Muscle of arm (tissue), 12 donors: Measurements from ENCODE around the gene RANBP3. TPM values are rescaled to one million over a fixed set of nuclear protein-coding genes. Genes with fewer than 3 reads are reported as not detected.

ENCODE experiments used
- DNase-seq: peaks from one replicate; pipeline ENCODE4 v3.0.0-alpha.2; 2013
- polyA plus RNA-seq, 12 donors: library from polyadenylated mRNA; unstranded; fragments of 120-200 nt; gene quantifications; one replicate each; pipeline ENCODE4 v1.2.1, GENCODE V29; 2013; ENCODE audit not compliant: insufficient read length in 12 of 12

RANBP3 gene
- polyA plus RNA-seq, 12 donors, result 36.6 to 89.2 (median 43.6) TPM; not detected in 1

DNA sequence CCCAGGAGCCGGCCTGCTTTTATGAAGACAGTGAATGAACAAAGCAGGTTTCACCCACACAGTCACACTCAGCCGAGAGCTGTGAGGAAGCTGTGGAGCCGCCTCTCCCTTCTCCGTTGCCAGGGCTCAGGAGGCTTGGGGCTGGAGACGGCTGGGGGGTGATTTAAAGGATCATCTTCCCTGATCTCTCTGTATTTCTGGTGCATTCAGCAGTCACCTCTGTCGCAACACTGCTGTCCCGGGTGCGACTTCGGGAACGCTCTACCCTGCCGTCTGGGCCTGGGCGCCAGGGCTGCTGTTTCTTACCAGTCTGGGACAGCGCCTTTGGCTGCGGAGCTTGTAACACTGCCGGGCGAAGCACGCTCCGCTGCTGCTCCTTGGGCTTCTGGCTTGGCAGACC lies 45.8 kb downstream of the RANBP3 start:
- DNase-seq, result no peak

DNA sequence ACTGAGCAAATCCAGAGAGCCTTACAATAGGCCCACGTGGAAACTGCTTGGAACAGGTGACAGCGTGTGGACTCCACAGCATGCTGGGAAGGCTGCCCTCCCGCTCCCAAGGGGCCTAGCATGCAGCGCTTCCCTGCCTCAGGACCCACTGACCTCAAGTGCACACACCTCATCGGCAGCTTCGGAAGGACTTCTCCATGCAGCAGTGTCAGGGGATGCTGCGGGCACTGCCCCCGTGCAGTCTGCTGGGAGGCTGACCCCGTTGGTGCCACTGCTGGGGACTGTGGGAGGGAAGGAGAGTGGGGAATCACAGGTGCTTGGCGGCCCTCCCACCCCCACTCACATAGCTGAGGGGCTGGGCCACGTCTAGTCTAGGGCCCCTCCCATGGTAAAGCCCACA lies 46.7 kb downstream of the RANBP3 start:
- DNase-seq, result no peak

DNA sequence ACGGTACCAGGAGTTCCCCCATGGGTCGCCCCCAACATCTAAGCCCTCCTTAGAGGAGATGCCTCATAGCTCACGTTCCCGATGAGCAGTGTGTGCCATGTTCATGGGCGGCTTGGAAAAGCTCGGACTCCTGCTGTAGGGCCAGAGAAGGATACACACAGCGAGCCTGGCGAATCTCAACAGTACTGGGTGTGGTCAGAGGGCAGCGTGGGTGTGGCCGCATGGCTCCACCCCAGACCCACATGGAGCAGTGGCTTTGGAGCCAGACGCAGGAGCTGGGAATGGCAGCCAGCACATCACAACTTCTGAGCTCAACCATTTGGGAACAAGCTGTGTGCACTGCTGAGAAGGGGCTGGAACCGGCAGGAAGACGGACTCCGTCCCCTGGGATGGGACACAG lies 48.3 kb downstream of the RANBP3 start:
- no peak for DNase-seq

DNA sequence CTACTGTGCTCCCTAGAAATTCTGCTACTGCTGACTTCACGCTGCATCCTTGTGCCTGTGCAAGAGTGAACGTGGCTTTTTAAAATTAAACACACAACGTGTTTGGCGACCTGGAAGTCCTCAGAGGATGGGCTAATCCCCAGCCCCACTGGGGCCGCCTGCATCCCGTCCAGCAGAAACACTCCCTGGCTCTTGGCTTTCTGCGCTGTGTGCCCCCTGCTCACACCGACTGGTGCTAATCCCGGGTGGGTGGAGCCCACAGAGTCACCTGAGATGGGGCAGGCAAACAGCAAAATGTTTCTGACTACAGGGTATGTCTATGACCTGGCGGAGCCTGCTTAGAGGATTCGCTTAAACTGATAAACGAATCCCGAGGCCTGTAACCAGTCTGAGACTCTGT lies 48.8 kb downstream of the RANBP3 start:
- no peak for DNase-seq

DNA sequence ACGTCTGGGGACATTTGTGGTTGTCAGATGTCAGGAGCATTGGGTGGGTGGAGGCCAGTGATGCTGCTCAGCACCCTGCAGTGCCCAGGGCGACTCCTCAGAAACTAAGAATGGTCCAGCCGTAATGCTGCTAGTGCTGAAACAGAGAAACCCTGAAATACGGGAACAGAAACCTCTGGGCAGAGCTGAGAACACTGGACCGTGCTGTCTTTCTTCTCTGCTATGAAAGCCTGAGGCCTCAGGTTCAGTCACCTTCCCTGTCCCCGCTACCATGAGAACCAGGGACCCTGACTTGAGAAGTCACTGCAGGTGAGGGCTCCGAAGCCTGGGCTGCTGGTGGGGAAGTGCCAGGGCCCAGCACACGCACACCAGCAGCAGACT lies 50.5 kb downstream of the RANBP3 start:
- no peak for DNase-seq

DNA sequence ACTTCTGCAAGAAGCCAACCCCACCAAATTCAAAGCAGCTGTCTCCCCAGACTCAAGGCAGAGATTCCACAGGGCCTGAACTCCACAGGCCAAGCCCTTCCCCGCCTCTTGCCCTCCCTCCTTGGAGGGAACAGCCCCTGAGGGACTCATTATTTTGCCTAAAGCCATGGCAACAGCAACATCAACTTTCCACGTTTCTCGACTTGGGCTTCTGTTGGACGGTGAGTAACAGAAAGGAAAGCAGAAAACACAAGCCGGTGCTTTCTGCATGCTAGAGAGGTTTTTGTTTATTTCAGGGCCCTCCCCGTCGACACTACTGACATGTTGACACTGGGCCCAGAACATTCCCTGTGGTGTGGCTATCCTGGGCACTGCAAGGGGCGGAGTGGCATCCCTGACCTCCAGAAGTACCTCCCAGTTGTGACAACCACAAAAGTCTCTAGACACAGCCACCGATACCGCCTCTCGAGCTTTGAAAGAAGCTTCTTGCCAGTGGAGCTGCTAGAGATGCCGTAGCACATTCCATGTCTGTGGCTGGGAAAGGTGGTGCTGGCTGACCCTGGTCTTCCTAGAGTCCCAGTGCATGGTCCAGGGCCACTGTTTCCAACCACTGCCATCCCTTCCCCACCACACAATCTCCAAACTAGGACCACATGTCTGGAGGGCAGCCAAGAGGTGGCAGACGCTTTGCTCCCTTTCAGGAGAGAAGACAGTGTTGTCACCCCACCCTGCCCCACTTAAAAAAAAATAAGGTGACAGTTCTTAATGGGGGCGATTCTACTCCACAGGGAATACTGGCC lies 51.1 kb downstream of the RANBP3 start:
- peak; percentile 88 for DNase-seq

DNA sequence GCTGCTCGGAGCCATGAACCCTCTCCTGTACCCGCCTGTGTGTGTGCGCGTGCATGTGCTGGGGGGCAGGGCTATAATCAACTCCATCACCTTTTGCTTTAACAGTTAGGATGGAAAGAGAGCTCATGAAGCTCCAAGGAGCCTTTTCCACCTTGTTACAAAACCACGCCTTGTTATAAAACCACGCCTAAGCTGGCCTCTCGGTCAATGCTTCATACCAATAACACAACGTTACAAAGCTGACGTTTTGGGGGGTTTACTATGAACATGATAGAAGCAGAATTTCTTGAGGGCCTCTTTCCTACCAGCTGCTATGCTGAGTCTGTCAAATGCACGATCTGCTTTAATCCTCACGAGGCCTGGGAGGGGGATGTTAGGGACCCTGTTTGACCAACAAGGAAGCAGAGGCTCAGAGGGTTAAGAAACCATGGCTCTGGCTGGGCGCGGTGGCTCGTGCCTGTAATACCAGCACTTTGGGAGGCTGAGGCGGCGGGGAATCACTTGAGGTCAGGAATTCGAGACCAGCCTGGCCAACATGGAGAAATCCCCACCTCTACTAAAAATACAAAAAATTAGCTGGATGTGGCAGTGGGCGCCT lies 52.0 kb downstream of the RANBP3 start:
- no peak for DNase-seq

DNA sequence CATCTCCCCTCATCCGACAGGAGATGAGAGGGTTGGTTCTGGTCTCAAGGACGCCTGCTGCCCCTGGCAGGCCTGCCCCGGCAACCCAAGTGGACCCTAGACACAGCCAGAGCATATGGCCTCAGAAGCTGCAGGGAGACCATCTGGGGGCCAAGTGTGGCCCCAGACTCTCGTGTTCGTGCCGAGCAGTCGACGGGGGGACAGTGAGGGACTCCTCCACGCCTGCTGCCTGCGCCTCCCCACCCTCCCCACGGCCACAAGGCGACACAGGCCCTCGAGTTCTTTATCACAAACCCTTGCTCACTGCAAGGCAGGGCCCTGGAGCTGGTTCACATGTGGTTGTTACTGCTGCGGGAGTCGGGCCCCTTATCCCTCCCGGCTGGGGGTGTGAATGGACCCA lies 54.6 kb downstream of the RANBP3 start:
- no peak for DNase-seq

DNA sequence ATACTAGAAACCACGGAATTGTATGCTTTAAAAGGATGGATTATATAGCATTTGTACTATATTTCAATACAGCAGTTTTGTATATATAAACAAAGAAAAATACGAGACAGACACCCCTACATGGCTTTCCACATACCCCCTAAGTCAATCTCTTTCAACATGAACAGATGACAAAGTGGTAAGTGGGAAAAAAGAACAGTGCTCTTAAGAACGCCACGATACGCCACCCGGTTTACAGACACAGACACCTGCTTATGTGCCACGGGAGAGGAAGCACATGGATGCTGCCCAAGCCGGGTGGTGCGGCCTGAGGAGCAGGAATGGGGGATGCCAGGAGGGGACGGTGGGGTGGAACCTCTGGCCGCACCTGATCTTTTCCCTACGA lies 55.8 kb downstream of the RANBP3 start:
- DNase-seq, result no peak

DNA sequence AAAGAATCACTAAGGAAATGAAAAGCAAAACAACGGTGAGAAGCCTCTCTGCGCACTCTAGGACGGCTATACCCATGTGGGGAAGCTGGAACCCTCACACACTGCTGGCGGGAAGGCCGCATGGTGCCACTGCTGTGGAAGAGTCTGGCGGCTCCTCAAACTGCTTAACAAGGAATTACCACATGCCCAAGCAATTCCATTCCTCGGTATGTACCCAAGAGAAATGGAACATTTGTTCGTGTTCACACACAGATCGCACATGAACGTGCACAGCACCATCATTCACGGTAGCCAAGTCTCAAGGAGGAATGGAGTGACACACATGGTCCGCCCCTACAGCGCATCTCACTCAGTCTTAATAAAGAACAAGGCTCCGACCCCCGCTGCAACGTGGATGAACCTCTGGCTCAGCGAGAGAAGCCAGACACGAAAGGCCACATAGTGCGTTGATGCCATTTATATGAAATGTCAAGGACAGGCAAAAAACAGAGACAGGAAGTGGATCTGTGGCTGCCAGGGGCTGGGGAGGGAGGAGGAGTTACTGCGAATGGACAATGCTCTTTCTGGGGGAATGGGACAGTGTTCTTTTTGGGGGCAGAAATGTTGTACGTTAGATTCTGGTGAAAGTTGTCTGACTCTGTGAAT lies 56.3 kb downstream of the RANBP3 start:
- DNase-seq, result no peak

DNA sequence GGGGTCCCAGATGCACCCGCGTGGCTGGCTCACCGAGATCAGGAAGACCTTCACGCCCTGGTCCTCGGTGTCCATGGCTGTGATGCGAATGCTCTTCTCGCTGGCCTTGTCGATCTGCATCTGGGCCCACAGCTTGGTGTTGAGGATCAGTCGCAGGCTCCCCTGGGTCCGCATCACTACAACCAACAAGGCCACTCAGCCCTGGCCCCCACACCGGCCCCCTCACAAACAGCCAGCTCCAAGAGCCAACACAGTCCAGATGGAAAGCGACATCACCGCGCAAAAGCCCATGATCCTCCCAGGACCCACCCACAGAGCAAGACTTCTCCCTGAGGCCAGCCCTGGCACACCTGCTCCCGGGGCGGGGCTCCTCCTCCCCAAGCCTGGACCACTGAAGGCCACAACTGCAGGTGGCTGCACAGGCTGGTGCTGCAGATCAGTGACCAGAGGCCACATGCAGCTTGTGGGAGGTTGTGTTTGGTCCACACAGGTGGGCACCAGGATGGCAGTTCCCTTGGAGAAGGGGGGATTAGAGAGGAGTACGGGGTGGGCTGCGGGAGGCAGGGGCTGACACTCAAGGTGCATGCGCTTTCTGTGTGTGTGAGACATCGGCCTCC lies 59.4 kb downstream of the RANBP3 start:
- DNase-seq, result no peak

DNA sequence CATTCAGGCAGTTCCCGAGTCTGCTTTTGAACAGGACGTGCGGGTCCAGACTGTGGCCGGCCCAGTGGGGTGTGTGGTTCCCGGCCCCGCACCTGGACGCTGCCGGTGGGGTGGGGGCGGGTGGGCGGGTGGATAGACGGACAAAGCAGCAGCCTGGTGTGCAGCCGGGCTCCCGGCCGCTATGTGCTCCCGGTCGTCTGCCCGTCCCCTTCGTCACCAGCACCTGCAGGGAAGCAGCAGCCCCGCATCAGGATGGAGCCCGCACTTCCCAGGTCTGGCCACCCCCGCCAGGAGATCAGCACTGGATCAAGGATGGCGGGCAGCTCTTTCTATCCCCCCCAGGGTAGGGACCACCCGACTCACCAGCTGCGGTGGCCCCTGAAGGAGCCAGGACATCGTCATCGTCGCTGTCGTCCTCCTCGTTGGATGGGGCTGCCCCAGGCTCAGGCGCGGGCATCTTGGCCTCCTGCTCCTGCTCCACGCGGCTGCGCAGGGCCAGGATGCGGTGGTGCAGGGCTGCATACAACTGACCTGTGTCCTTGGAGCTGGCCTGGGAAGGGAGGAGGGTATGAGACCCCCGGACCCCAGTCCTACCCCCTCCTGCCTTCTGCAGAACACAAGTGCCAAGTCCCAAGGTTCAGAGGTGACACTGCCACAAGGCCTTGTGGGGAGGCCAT lies 60.4 kb downstream of the RANBP3 start:
- DNase-seq, result no peak

DNA sequence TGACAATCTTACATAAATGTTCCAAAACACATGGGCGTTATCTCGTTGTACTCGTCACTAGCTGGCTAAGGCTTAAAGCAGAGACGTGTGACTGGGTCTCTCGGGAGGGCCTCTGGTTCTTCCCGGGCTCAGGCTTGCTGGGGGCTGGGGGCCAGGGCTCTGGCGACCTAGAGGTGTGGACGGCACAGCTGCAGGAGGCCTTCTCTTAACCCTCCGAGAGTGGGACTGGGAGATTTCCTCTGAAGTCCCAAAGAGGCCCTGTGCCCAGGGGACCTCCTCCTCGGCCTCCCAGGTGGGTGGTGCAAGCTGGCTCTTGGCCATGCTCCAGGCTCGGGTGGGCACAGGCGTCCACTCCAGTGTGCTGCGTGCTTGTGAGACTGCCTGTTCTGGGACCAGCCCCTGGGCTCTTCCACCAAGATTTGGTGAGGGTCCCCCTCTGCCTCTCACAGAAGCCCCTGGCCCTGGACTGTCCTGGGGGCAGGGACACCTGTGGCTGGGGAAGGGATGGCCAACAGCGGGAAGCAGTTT lies 61.7 kb downstream of the RANBP3 start:
- DNase-seq, result peak; percentile 53

DNA sequence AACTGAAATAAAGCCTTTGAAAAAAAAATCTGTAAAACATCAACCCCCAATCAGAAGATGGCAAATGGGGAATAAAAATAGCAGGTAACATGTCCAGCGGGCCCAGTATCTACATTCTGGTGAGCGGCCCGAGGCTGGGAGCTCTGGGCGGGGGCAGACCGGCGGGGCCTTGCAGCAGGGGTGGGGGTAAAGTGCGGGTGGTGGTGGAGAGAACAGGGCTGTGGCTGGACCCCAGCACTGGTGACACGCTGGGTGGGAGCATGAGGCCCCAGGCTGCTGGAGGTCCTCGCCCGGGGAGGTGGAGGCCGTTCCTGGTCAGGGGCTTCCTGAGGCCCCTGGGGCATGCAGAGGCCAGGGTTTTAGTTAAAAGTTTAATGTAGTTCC lies 62.2 kb downstream of the RANBP3 start:
- DNase-seq, result no peak

DNA sequence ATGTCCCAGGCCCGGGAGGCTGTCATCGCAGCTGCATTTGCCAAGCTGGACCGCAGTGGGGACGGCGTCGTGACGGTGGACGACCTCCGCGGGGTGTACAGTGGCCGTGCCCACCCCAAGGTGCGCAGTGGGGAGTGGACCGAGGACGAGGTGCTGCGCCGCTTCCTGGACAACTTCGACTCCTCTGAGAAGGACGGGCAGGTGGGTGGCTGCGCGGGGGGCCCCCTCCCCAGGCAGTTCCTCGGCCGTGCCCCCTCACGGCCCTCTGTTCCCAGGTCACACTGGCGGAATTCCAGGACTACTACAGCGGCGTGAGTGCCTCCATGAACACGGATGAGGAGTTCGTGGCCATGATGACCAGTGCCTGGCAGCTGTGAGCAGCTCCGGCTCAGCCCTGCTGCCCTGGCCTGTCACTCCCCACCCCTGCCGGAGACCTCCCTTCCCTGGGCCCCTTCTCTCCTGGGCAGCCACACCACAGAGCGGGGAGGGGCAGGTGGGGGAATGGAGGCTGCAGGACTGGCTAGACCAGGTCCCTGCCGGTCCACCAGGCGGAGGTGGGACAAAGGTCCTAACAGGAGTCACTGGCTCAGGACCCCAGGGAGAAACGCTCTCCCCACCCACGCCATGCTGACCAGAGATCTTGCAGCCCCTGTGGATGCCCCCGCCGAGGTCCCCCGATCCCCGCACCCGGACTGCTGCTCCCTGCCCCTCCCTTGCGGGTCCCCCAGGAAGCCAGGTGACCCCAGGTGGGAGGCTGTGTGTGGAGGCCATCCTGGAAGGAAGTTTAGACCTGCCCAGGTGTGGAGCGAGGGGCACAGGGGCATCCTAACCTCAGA lies 62.8 kb downstream of the RANBP3 start:
- no peak for DNase-seq

DNA sequence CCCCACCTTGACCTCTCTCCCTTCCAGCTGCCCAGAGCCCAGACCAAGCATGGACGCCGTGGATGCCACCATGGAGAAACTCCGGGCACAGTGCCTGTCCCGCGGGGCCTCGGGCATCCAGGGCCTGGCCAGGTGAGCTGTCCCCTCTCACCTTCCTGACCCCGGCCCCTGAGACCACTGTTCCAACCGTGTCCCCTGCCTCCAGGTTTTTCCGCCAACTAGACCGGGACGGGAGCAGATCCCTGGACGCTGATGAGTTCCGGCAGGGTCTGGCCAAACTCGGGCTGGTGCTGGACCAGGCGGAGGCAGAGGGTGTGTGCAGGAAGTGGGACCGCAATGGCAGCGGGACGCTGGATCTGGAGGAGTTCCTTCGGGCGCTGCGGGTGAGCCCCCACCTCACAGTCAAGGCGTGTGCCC lies 63.6 kb downstream of the RANBP3 start:
- no peak for DNase-seq

DNA sequence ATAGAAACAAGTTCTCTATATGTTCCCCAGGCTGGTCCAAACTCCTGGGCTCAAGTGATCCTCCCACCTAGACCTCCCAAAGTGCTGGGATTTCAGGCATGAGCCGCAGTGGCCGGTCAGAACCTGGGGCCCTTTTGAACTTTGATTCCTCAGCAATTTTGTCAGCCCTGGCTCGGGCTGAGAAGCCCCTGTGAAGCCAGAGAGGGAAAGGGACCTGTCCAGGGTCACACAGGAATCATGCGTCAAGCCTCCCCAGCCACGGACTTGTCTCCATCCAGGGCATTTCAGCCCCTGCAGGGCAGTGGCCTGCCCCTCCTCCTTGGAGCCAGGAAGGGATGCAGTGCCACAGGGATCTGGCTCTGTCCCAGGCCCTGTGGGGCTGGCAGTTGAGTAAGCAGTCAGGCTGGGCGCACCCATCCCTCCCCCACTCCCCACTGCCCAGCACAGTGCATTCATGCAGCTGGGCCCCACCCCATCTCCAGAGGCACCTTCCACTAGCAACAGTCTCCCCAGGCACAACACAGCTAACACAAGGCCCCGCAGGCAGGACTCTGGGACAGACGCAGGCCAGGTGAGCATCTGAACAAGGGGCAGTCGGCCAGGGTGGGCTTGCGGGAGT lies 64.1 kb downstream of the RANBP3 start, which contains the start of gene CAPS:
Gene CAPS (plus strand): TSS at position 516 of the 619 bp plus-strand sequence. CDS start 153 bp downstream, outside the sequence.
- no peak for DNase-seq

DNA sequence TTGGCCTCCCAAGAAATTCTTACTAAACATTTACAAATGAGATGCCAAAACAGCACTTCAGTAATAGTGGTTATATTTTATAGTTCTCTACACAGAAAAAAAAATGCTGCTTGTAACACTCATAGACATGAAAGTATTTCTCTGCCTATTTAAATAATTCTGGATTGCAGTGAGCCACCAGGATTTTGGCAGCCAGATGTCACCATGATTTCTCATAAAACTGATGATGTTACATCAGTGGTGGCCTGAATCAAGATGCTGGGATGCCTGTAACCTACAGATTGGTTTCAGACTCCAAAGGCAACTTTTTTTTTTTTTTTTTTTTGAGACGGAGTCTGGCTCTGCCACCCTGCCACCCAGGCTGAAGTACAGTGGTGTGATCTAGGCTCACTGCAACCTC lies 66.6 kb downstream of the RANBP3 start:
- no peak for DNase-seq

DNA sequence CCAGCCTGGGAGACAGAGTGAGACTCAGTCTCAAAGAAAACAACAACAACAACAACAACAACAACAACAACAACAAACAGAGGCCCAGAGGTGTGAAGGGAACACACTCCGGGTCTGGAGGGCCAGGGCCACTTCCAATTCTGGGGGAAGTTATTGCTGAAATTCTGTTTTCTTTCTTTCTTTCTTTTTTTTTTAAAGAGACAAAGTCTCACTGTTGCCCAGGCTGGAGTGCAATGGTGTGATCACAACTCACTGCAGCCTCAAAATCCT lies 67.4 kb downstream of the RANBP3 start:
- DNase-seq, result no peak

DNA sequence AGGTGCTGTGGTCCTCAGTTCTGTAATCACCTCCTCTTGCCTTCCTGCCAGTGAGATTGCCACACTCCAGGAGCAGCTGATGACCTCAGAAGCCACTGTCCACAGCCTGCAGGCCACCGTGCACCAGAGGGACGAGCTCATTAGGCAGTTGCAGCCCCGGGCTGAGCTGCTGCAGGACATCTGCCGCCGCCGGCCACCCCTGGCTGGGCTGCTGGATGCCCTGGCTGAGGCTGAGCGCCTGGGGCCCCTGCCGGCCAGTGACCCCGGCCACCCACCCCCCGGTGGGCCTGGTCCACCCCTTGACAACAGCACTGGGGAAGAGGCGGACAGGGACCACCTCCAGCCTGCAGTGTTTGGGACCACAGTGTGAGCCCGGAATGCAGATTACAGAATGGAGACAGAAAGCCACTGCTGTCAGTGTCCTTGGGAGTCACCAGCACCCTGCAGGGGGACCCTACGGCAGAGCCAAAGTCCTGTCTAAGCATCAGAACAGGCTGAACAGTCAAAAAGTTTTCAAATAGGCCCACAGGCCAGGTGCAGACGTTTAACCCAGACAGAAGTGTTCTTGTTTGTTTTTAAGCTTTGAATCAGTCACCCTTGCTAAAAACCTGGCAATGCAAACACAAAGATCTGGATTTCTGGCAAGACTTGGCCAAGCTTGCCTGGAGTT lies 69.0 kb downstream of the RANBP3 start:
- no peak for DNase-seq
